Endodermal cell (in vitro differentiated cells): ENCODE data around the gene CNBD2. TPM values are rescaled to one million over a fixed set of nuclear protein-coding genes. Genes with fewer than 3 reads are reported as not detected.

Source experiments
- DNase-seq: peaks from one replicate; pipeline ENCODE4 v3.0.0-alpha.2; 2017
- H3K27ac ChIP-seq: 2 replicates; pipeline ENCODE4 v1.5.1; 2013; ENCODE audit warnings: mild to moderate bottlenecking, low read depth, low read length, moderate library complexity
- H3K27me3 ChIP-seq: 2 replicates; pipeline ENCODE4 v1.6.1; 2013; ENCODE audit warnings: mild to moderate bottlenecking, low read length, moderate library complexity; ENCODE audit not compliant: insufficient read depth, control insufficient read depth, poor library complexity, severe bottlenecking
- H3K36me3 ChIP-seq: 2 replicates; pipeline ENCODE4 v1.7.0; 2013; ENCODE audit warnings: mild to moderate bottlenecking, low read length, moderate library complexity; ENCODE audit not compliant: control insufficient read depth, insufficient read depth
- H3K4me1 ChIP-seq: one replicate; pipeline ENCODE4 v1.7.0; 2013; ENCODE audit warnings: low read length; ENCODE audit not compliant: control insufficient read depth, insufficient read depth
- H3K4me3 ChIP-seq: 2 replicates; pipeline ENCODE4 v1.5.1; 2013; ENCODE audit warnings: mild to moderate bottlenecking, low read length, moderate library complexity
- H3K9ac ChIP-seq: 2 replicates; pipeline ENCODE4 v1.6.1; 2013; ENCODE audit warnings: mild to moderate bottlenecking, low read length, moderate library complexity; ENCODE audit not compliant: poor library complexity, severe bottlenecking; ENCODE audit errors: extremely low read depth
- H3K9me3 ChIP-seq: 2 replicates; pipeline ENCODE4 v1.6.1; 2013; ENCODE audit warnings: mild to moderate bottlenecking, low read length, moderate library complexity; ENCODE audit not compliant: control insufficient read depth
- H3K27ac Mint-ChIP-seq: 2 replicates; pipeline ENCODE4 v1.8.0; 2020; ENCODE audit warnings: mixed read lengths
- H3K27me3 Mint-ChIP-seq: 2 replicates; pipeline ENCODE4 v1.8.0; 2021; ENCODE audit warnings: mild to moderate bottlenecking, mixed read lengths; ENCODE audit not compliant: insufficient read depth
- H3K36me3 Mint-ChIP-seq: 2 replicates; pipeline ENCODE4 v1.8.0; 2020; ENCODE audit warnings: low read depth, mixed read lengths
- H3K4me1 Mint-ChIP-seq: 2 replicates; pipeline ENCODE4 v1.8.0; 2020; ENCODE audit warnings: mixed read lengths
- H3K4me3 Mint-ChIP-seq: 2 replicates; pipeline ENCODE4 v1.8.0; 2020; ENCODE audit warnings: mild to moderate bottlenecking, moderate library complexity, mixed read lengths
- H3K9me3 Mint-ChIP-seq: 2 replicates; pipeline ENCODE4 v1.8.0; 2020; ENCODE audit warnings: mild to moderate bottlenecking, mixed read lengths
- CTCF ChIP-seq: fragments of 200-600 bp; sonication (generic); conservative IDR thresholded peaks from 2 replicates; pipeline ENCODE4 v1.5.0; 2021; ENCODE audit warnings: antibody characterized with exemption, mild to moderate bottlenecking
- WGBS, 2 experiments: methylation state at CpG; one replicate each; pipeline versions ENCODE4 v1.1.5 to v1.1.7; 2013; ENCODE audit warnings: missing lambda C conversion rate in 2 of 2, mixed read lengths in 1 of 2; ENCODE audit not compliant: insufficient coverage in 1 of 2, insufficient read length in 1 of 2; 5-methylcytosine and 5-hydroxymethylcytosine counted together
- total RNA-seq, 2 donors: library from RNA; stranded (reverse); fragmentation: NEBNext Ultra II Directional in 1 of 2; extraction: Animal tissue kit (Norgen Biotek cat#: 25700) in 1 of 2; gene quantifications; 2 replicates in 1 of 2; 3 replicates in 1 of 2; pipeline ENCODE4 v1.2.1, GENCODE V29; 2021

Gene CNBD2
- total RNA-seq, 2 donors from 2014 or later, result 1.3 to 1.9 TPM

GRCh38 chr20:35988910-35989463, 20.6 kb downstream of the CNBD2 start:
- Mint-ChIP-seq H3K27ac (no peak overlapping the region), H3K27me3 (peaks cover 6% of the 10 kb centered on the region), H3K36me3 (no peaks in the 10 kb centered on the region), H3K4me1 (peaks cover 3% of the 10 kb centered on the region), H3K9me3 (no peaks in the 10 kb centered on the region), H3K4me3 (no peak overlapping the region)
- Histone ChIP-seq H3K36me3 (no peaks in the 10 kb centered on the region), H3K27me3 (peaks cover 7% of the 10 kb centered on the region), H3K27ac (no peak overlapping the region), H3K4me1 (no peaks in the 10 kb centered on the region), H3K9ac (no peak overlapping the region), H3K4me3 (no peak overlapping the region), H3K9me3 (no peaks in the 10 kb centered on the region)
- DNase-seq, result no peak
- WGBS, 2 experiments, result 100% methylated on average over 1 of the region's 2 CpGs
- TF ChIP-seq CTCF, result no peak

GRCh38 chr20:35991142-35991771, 22.9 kb downstream of the CNBD2 start:
- no peaks in the 10 kb centered on the region for H3K9me3 ChIP-seq
- DNase-seq, result peak; percentile 59
- H3K27me3 ChIP-seq, result peaks cover 7% of the 10 kb centered on the region
- WGBS, 2 experiments, result 44% methylated on average over 2 of the region's 3 CpGs; no CpG with 5 or more reads in 1 of the 2 experiments
- no peak overlapping the region for H3K27ac ChIP-seq
- peaks cover 6% of the 10 kb centered on the region for H3K27me3 Mint-ChIP-seq
- H3K36me3 ChIP-seq, result no peaks in the 10 kb centered on the region
- peak; percentile 74 for TF ChIP-seq CTCF
- no peak overlapping the region for H3K9ac ChIP-seq
- H3K27ac Mint-ChIP-seq, result no peak overlapping the region
- no peaks in the 10 kb centered on the region for H3K36me3 Mint-ChIP-seq
- no peak overlapping the region for H3K4me3 Mint-ChIP-seq
- H3K9me3 Mint-ChIP-seq, result no peaks in the 10 kb centered on the region
- no peaks in the 10 kb centered on the region for H3K4me1 ChIP-seq
- no peak overlapping the region for H3K4me3 ChIP-seq
- H3K4me1 Mint-ChIP-seq, result peaks cover 5% of the 10 kb centered on the region

GRCh38 chr20:35992713-35993335, 24.4 kb downstream of the CNBD2 start:
- H3K9ac ChIP-seq, result no peak overlapping the region
- Mint-ChIP-seq H3K4me1 (peaks cover 9% of the 10 kb centered on the region), H3K9me3 (no peaks in the 10 kb centered on the region), H3K27me3 (peaks cover 6% of the 10 kb centered on the region), H3K27ac (no peak overlapping the region), H3K4me3 (no peak overlapping the region), H3K36me3 (no peaks in the 10 kb centered on the region)
- TF ChIP-seq CTCF, result peak; percentile 87
- H3K27me3 ChIP-seq, result peaks cover 7% of the 10 kb centered on the region
- H3K36me3 ChIP-seq, result no peaks in the 10 kb centered on the region
- 10 to 50% methylated on average over 2 to 6 of the region's 6 CpGs for WGBS, 2 experiments
- no peaks in the 10 kb centered on the region for H3K9me3 ChIP-seq
- peak; percentile 73 for DNase-seq
- H3K4me1 ChIP-seq, result no peaks in the 10 kb centered on the region
- H3K27ac ChIP-seq, result no peak overlapping the region
- no peak overlapping the region for H3K4me3 ChIP-seq
